Fibroblast of lung (primary cell): ENCODE results near the gene SIPA1L3.

ENCODE experiments used
- CTCF ChIP-seq, 2 donors: IDR thresholded peaks in 1 of 2; conservative IDR thresholded peaks in 1 of 2; 1 replicate in 1 of 2; 2 replicates in 1 of 2; pipeline ENCODE4 v1.5.1; 2011 to 2012; ENCODE audit warnings: low read length in 2 of 2, control low read depth in 1 of 2, inconsistent platforms in 1 of 2, low read depth in 1 of 2, mild to moderate bottlenecking in 1 of 2
- EZH2 ChIP-seq: IDR thresholded peaks from 2 replicates; pipeline ENCODE4 v1.5.1; 2012; ENCODE audit warnings: low read length, control low read depth, mild to moderate bottlenecking; ENCODE audit errors: missing control alignments

- no peak for TF ChIP-seq CTCF (conservative IDR thresholded peaks at IDR 0.05 in 1 of 2, IDR thresholded peaks at IDR 0.05 in 1 of 2; ENCODE audit: low read depth in 1 of 2, low read length in 2 of 2)
- TF ChIP-seq EZH2 = no peak
Observed at GRCh38 chr19:37964109-37964508, 57.1 kb downstream of the SIPA1L3 start.
